WTC11 (cell line): ENCODE data around the gene CRYGN. TPM values are rescaled to one million over a fixed set of nuclear protein-coding genes. Genes with fewer than 3 reads are reported as not detected.

Source experiments
- ATAC-seq: fragments of 200-7000 bp; cut with Tn5 transposase; 2 replicates; pipeline ENCODE4 v1.10.0; 2021; ENCODE audit warnings: mild to moderate bottlenecking, moderate library complexity
- CTCF ChIA-PET: fragments of 300-600 bp; sonication (Branson Sonifier 250); formaldehyde crosslinking; loops from one replicate; lab custom pipeline; 2021; ENCODE audit warnings: antibody characterized with exemption; lab: Charles Lee
- POLR2A ChIA-PET: fragments of 350-600 bp; sonication (Branson Sonifier 250); formaldehyde crosslinking; loops from one replicate; lab custom pipeline; 2021; ENCODE audit warnings: antibody characterized with exemption; lab: Charles Lee
- DNase-seq: peaks from one replicate; pipeline ENCODE4 v3.0.0; 2021; ENCODE audit warnings: low spot score
- H3K27ac Mint-ChIP-seq: 2 replicates; pipeline ENCODE4 v1.8.0; 2021; ENCODE audit warnings: mixed read lengths
- H3K27me3 Mint-ChIP-seq: 2 replicates; pipeline ENCODE4 v1.8.0; 2021; ENCODE audit warnings: low read depth, mild to moderate bottlenecking, moderate library complexity, mixed read lengths
- H3K36me3 Mint-ChIP-seq: 2 replicates; pipeline ENCODE4 v1.8.0; 2021; ENCODE audit warnings: mixed read lengths
- H3K4me1 Mint-ChIP-seq: 2 replicates; pipeline ENCODE4 v1.8.0; 2022; ENCODE audit warnings: mixed read lengths
- H3K4me3 Mint-ChIP-seq: 2 replicates; pipeline ENCODE4 v1.8.0; 2021; ENCODE audit warnings: mild to moderate bottlenecking, moderate library complexity, mixed read lengths
- H3K9me3 Mint-ChIP-seq: 2 replicates; pipeline ENCODE4 v1.8.0; 2021; ENCODE audit warnings: mixed read lengths
- ATF2 ChIP-seq: sonication (generic); formaldehyde crosslinking; IDR thresholded peaks from 2 replicates; pipeline ENCODE4 v1.8.1; 2022; ENCODE audit warnings: low read depth, missing genetic modification reagents, borderline replicate concordance
- CBFB ChIP-seq: sonication (generic); formaldehyde crosslinking; IDR thresholded peaks from 2 replicates; pipeline ENCODE4 v1.8.1; 2022; ENCODE audit warnings: mild to moderate bottlenecking, low read depth, missing genetic modification reagents
- ELF4 ChIP-seq: sonication (generic); formaldehyde crosslinking; IDR thresholded peaks from 2 replicates; pipeline ENCODE4 v1.8.1; 2022; ENCODE audit warnings: low read depth, mild to moderate bottlenecking, moderate library complexity, missing genetic modification reagents
- EMX1 ChIP-seq: fragments of 250-450 bp; sonication (Bioruptor Pico); IDR thresholded peaks from 2 replicates; pipeline ENCODE4 v1.8.0; 2021; ENCODE audit warnings: mild to moderate bottlenecking
- ERG ChIP-seq: fragments of 250-450 bp; sonication (Bioruptor Pico); IDR thresholded peaks from 2 replicates; pipeline ENCODE4 v1.8.0; 2021; ENCODE audit warnings: mild to moderate bottlenecking
- FOXK1 ChIP-seq: sonication (generic); formaldehyde crosslinking; IDR thresholded peaks from 2 replicates; pipeline ENCODE4 v1.8.0; 2022; ENCODE audit warnings: mild to moderate bottlenecking, moderate library complexity, missing genetic modification reagents
- IRF1 ChIP-seq: sonication (generic); formaldehyde crosslinking; IDR thresholded peaks from 2 replicates; pipeline ENCODE4 v1.8.0; 2023; ENCODE audit warnings: missing genetic modification reagents
- KAT7 ChIP-seq: sonication (generic); formaldehyde crosslinking; IDR thresholded peaks from 2 replicates; pipeline ENCODE4 v1.8.1; 2023; ENCODE audit warnings: missing genetic modification reagents, mild to moderate bottlenecking, borderline replicate concordance
- MLX ChIP-seq: sonication (generic); formaldehyde crosslinking; IDR thresholded peaks from 2 replicates; pipeline ENCODE4 v1.8.1; 2023; ENCODE audit warnings: mild to moderate bottlenecking, missing genetic modification reagents, moderate library complexity
- MXD4 ChIP-seq: fragments of 250-450 bp; sonication (Bioruptor Pico); IDR thresholded peaks from 2 replicates; pipeline ENCODE4 v1.8.0; 2021; ENCODE audit warnings: mild to moderate bottlenecking, moderate library complexity, borderline replicate concordance
- MYBL2 ChIP-seq: sonication (generic); formaldehyde crosslinking; IDR thresholded peaks from 2 replicates; pipeline ENCODE4 v1.8.1; 2023; ENCODE audit warnings: mild to moderate bottlenecking, moderate library complexity, missing genetic modification reagents
- NFYB ChIP-seq: sonication (generic); formaldehyde crosslinking; conservative IDR thresholded peaks from 2 replicates; pipeline ENCODE4 v1.8.0; 2022; ENCODE audit warnings: low read depth, missing genetic modification reagents
- RORB ChIP-seq: fragments of 250-450 bp; sonication (Bioruptor Pico); IDR thresholded peaks from 2 replicates; pipeline ENCODE4 v1.9.0; 2021; ENCODE audit warnings: mild to moderate bottlenecking
- TCF7 ChIP-seq: sonication (generic); formaldehyde crosslinking; IDR thresholded peaks from 2 replicates; pipeline ENCODE4 v1.8.0; 2022; ENCODE audit warnings: mild to moderate bottlenecking, low read depth, missing genetic modification reagents, moderate library complexity
- TEAD4 ChIP-seq: sonication (generic); formaldehyde crosslinking; IDR thresholded peaks from 2 replicates; pipeline ENCODE4 v1.8.0; 2022; ENCODE audit warnings: mild to moderate bottlenecking, missing genetic modification reagents
- TP53 ChIP-seq: sonication (generic); formaldehyde crosslinking; IDR thresholded peaks from 2 replicates; pipeline ENCODE4 v1.8.1; 2023; ENCODE audit warnings: mild to moderate bottlenecking, missing genetic modification reagents
- USF2 ChIP-seq: sonication (generic); formaldehyde crosslinking; IDR thresholded peaks from 2 replicates; pipeline ENCODE4 v1.8.1; 2023; ENCODE audit warnings: mild to moderate bottlenecking, missing genetic modification reagents, moderate library complexity
- ZNF138 ChIP-seq: sonication (generic); formaldehyde crosslinking; conservative IDR thresholded peaks from 2 replicates; pipeline ENCODE4 v1.8.1; 2022; ENCODE audit warnings: mild to moderate bottlenecking, moderate library complexity, missing genetic modification reagents
- ZNF317 ChIP-seq: sonication (generic); formaldehyde crosslinking; IDR thresholded peaks from 2 replicates; pipeline ENCODE4 v1.8.1; 2023; ENCODE audit warnings: low read depth, mild to moderate bottlenecking, moderate library complexity, missing genetic modification reagents, borderline replicate concordance
- ZNF416 ChIP-seq: fragments of 250-450 bp; sonication (Bioruptor Pico); IDR thresholded peaks from 2 replicates; pipeline ENCODE4 v1.9.0; 2021; ENCODE audit warnings: mild to moderate bottlenecking, inconsistent platforms
- ZNF512 ChIP-seq: sonication (generic); formaldehyde crosslinking; IDR thresholded peaks from 2 replicates; pipeline ENCODE4 v1.8.1; 2022; ENCODE audit warnings: missing genetic modification reagents, borderline replicate concordance
- ZSCAN18 ChIP-seq: fragments of 250-450 bp; sonication (Bioruptor Pico); IDR thresholded peaks from 2 replicates; pipeline ENCODE4 v2.1.2; 2022; ENCODE audit warnings: mild to moderate bottlenecking, moderate library complexity
- total RNA-seq: library from RNA; stranded (reverse); gene quantifications from 3 replicates; pipeline ENCODE4 v1.2.3, GENCODE V29; 2021

The CRYGN gene
- total RNA-seq, 1 experiment from 2014 or later, result 1.5 TPM

GRCh38 chr7:151406051-151406875 lies 33.7 kb downstream of the CRYGN start:
- Mint-ChIP-seq H3K27me3 (peaks cover 11% of the 10 kb centered on the region), H3K4me3 (no peak overlapping the region), H3K4me1 (peaks cover 31% of the 10 kb centered on the region), H3K36me3 (no peaks in the 10 kb centered on the region), H3K9me3 (no peaks in the 10 kb centered on the region), H3K27ac (no peak overlapping the region)
- no peak for TF ChIP-seq ZNF138 (CRISPR knock-in tag)
- TF ChIP-seq KAT7 (CRISPR knock-in tag), result no peak
- no peak for TF ChIP-seq TP53 (CRISPR knock-in tag)
- no peak for TF ChIP-seq ERG
- no peak for TF ChIP-seq TEAD4 (CRISPR knock-in tag)
- TF ChIP-seq ZNF416, result no peak
- TF ChIP-seq NFYB (CRISPR knock-in tag), result no peak
- no peak for TF ChIP-seq RORB
- TF ChIP-seq MXD4, result no peak
- TF ChIP-seq ZSCAN18 (CRISPR knock-in tag), result no peak
- no peak for TF ChIP-seq ATF2 (CRISPR knock-in tag)
- TF ChIP-seq IRF1 (CRISPR knock-in tag), result no peak
- TF ChIP-seq ELF4 (CRISPR knock-in tag), result no peak
- no peak for TF ChIP-seq MYBL2 (CRISPR knock-in tag)
- no peak for TF ChIP-seq MLX (CRISPR knock-in tag)
- no peak for TF ChIP-seq CBFB (CRISPR knock-in tag)
- DNase-seq (no peak), ATAC-seq (no peak)
- ChIA-PET POLR2A (interaction anchor here (0.6 kb wide), 1 partner anchor 25 kb away, joined by 3 read pairs; no protein-coding TSS in a partner anchor), CTCF (interaction anchor here (1.0 kb wide), 1 partner anchor 42 kb away, joined by 4 read pairs; no protein-coding TSS in a partner anchor)

- DNase-seq, result no peak
- H3K4me3 Mint-ChIP-seq, result no peak overlapping the region
- peaks cover 28% of the 10 kb centered on the region for H3K4me1 Mint-ChIP-seq
- TF ChIP-seq ZNF317 (CRISPR knock-in tag), result no peak
- TF ChIP-seq ZNF512 (CRISPR knock-in tag), result no peak
- TF ChIP-seq CBFB (CRISPR knock-in tag), result no peak
- TF ChIP-seq EMX1 (CRISPR knock-in tag), result no peak
- no peak for TF ChIP-seq USF2 (CRISPR knock-in tag)
- no peak for TF ChIP-seq TCF7 (CRISPR knock-in tag)
- TF ChIP-seq FOXK1 (CRISPR knock-in tag), result no peak
- H3K27me3 Mint-ChIP-seq, result peaks cover 5% of the 10 kb centered on the region
- ChIA-PET CTCF (interaction anchor here (1.0 kb wide), 1 partner anchor 43 kb away, joined by 4 read pairs; no protein-coding TSS in a partner anchor), POLR2A (interaction anchor here (0.7 kb wide), 1 partner anchor 9 kb away, joined by 3 read pairs; no protein-coding TSS in a partner anchor)
- no peak for ATAC-seq
- no peaks in the 10 kb centered on the region for H3K36me3 Mint-ChIP-seq
- no peaks in the 10 kb centered on the region for H3K9me3 Mint-ChIP-seq
- no peak overlapping the region for H3K27ac Mint-ChIP-seq
These were observed 34.4 kb downstream of the CRYGN start for GRCh38 chr7:151405588-151405987.
